SK-N-SH treated with all-trans-retinoic acid at 6 μM for 48 hours (cell line): ENCODE data around the gene LPP.

ENCODE experiments used
- BACH2 ChIP-seq: fragments of 250-450 bp; sonication (Bioruptor Pico); IDR thresholded peaks from 2 replicates; pipeline ENCODE4 v1.9.0; 2021; ENCODE audit warnings: mild to moderate bottlenecking, borderline replicate concordance
- CREB5 ChIP-seq: fragments of 250-450 bp; sonication (Bioruptor Pico); IDR thresholded peaks from 2 replicates; pipeline ENCODE4 v1.5.1; 2020; ENCODE audit warnings: low read depth, mild to moderate bottlenecking, moderate library complexity
- CSDC2 ChIP-seq: fragments of 250-450 bp; sonication (Bioruptor Pico); IDR thresholded peaks from 2 replicates; pipeline ENCODE4 v1.5.0; 2020; ENCODE audit warnings: mild to moderate bottlenecking, moderate library complexity
- CSRNP3 ChIP-seq: fragments of 250-450 bp; sonication (Bioruptor Pico); IDR thresholded peaks from 2 replicates; pipeline ENCODE4 v1.5.1; 2021; ENCODE audit warnings: mild to moderate bottlenecking, moderate library complexity
- ESRRG ChIP-seq: fragments of 250-450 bp; sonication (Bioruptor Pico); IDR thresholded peaks from 2 replicates; pipeline ENCODE4 v1.6.1; 2021; ENCODE audit warnings: mild to moderate bottlenecking
- GLIS3 ChIP-seq: fragments of 250-450 bp; sonication (Bioruptor Pico); IDR thresholded peaks from 2 replicates; pipeline ENCODE4 v1.5.0; 2020; ENCODE audit warnings: mild to moderate bottlenecking, moderate library complexity
- POU6F1 ChIP-seq: fragments of 250-450 bp; sonication (Bioruptor Pico); IDR thresholded peaks from 2 replicates; pipeline ENCODE4 v1.8.0; 2021; ENCODE audit warnings: low read depth, mild to moderate bottlenecking, moderate library complexity, borderline replicate concordance
- PPARA ChIP-seq: fragments of 250-450 bp; sonication (Bioruptor Pico); IDR thresholded peaks from 2 replicates; pipeline ENCODE4 v1.5.0; 2020; ENCODE audit warnings: mild to moderate bottlenecking, borderline replicate concordance
- RARB ChIP-seq: fragments of 250-450 bp; sonication (Bioruptor Pico); IDR thresholded peaks from 2 replicates; pipeline ENCODE4 v1.8.0; 2021; ENCODE audit warnings: mild to moderate bottlenecking, moderate library complexity
- SNAI2 ChIP-seq: fragments of 250-450 bp; sonication (Bioruptor Pico); IDR thresholded peaks from 2 replicates; pipeline ENCODE4 v1.5.0; 2020; ENCODE audit warnings: mild to moderate bottlenecking, moderate library complexity
- TCF4 ChIP-seq: fragments of 250-450 bp; sonication (Bioruptor Pico); IDR thresholded peaks from 2 replicates; pipeline ENCODE4 v1.8.0; 2021; ENCODE audit warnings: mild to moderate bottlenecking, moderate library complexity, borderline replicate concordance
- ZNF565 ChIP-seq: fragments of 450-650 bp; formaldehyde crosslinking; conservative IDR thresholded peaks from 2 replicates; pipeline ENCODE4 v1.5.0; 2020; ENCODE audit warnings: low read depth, mild to moderate bottlenecking, moderate library complexity
- TF ChIP-seq, protein P1 (sequence below): fragments of 250-450 bp; sonication (Bioruptor Pico); IDR thresholded peaks from 2 replicates; pipeline ENCODE4 v1.8.0; 2020; ENCODE audit warnings: mild to moderate bottlenecking, moderate library complexity, borderline replicate concordance

- TF ChIP-seq, protein P1, sequence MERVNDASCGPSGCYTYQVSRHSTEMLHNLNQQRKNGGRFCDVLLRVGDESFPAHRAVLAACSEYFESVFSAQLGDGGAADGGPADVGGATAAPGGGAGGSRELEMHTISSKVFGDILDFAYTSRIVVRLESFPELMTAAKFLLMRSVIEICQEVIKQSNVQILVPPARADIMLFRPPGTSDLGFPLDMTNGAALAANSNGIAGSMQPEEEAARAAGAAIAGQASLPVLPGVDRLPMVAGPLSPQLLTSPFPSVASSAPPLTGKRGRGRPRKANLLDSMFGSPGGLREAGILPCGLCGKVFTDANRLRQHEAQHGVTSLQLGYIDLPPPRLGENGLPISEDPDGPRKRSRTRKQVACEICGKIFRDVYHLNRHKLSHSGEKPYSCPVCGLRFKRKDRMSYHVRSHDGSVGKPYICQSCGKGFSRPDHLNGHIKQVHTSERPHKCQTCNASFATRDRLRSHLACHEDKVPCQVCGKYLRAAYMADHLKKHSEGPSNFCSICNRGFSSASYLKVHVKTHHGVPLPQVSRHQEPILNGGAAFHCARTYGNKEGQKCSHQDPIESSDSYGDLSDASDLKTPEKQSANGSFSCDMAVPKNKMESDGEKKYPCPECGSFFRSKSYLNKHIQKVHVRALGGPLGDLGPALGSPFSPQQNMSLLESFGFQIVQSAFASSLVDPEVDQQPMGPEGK (CRISPR knock-in tag): no peak
- no peak for TF ChIP-seq SNAI2 (CRISPR knock-in tag)
- TF ChIP-seq BACH2 (CRISPR knock-in tag): no peak
- TF ChIP-seq CSRNP3 (CRISPR knock-in tag): no peak
- TF ChIP-seq RARB (CRISPR knock-in tag): no peak
- TF ChIP-seq PPARA (CRISPR knock-in tag): no peak
- TF ChIP-seq POU6F1 (CRISPR knock-in tag): no peak
- no peak for TF ChIP-seq ESRRG (CRISPR knock-in tag)
- no peak for TF ChIP-seq CSDC2
- TF ChIP-seq GLIS3: no peak
- TF ChIP-seq TCF4 (CRISPR knock-in tag): no peak
- no peak for TF ChIP-seq CREB5 (CRISPR knock-in tag)
- no peak for TF ChIP-seq ZNF565 (CRISPR knock-in tag)
These were observed 352.0 kb downstream of the LPP start for GRCh38 chr3:188505911-188506310.
